HEK293 (cell line): ENCODE data around the gene SRF.
A peak's percentile ranks its signal among the peaks of the same experiment; 100 is the strongest.

ENCODE experiments used
- ELK4 ChIP-seq: IDR thresholded peaks from 2 replicates; pipeline ENCODE4 v1.6.1; 2011; ENCODE audit warnings: mild to moderate bottlenecking, low read depth, low read length, borderline replicate concordance
- GLI2 ChIP-seq: fragments of 450-650 bp; formaldehyde crosslinking; IDR thresholded peaks from 2 replicates; pipeline ENCODE4; 2017; ENCODE audit warnings: missing biosample characterization, missing genetic modification characterization, low read depth, borderline replicate concordance
- KLF1 ChIP-seq: fragments of 450-650 bp; formaldehyde crosslinking; IDR thresholded peaks from 2 replicates; pipeline ENCODE4 v1.5.1; 2016; ENCODE audit warnings: missing biosample characterization, missing genetic modification characterization
- MYNN ChIP-seq: fragments of 450-650 bp; formaldehyde crosslinking; IDR thresholded peaks from 2 replicates; pipeline ENCODE4 v1.5.1; 2016; ENCODE audit warnings: missing biosample characterization, missing genetic modification characterization, borderline replicate concordance
- PRDM10 ChIP-seq: fragments of 450-650 bp; formaldehyde crosslinking; IDR thresholded peaks from 2 replicates; pipeline ENCODE4 v1.5.1; 2016; ENCODE audit warnings: missing biosample characterization, missing genetic modification characterization
- SP3 ChIP-seq: fragments of 450-650 bp; formaldehyde crosslinking; IDR thresholded peaks from 2 replicates; pipeline ENCODE4 v1.5.1; 2016; ENCODE audit warnings: missing biosample characterization, missing genetic modification characterization
- ZBTB17 ChIP-seq: fragments of 450-650 bp; formaldehyde crosslinking; IDR thresholded peaks from 2 replicates; pipeline ENCODE4 v1.5.1; 2016; ENCODE audit warnings: missing biosample characterization, missing genetic modification characterization
- ZBTB6 ChIP-seq: fragments of 450-650 bp; formaldehyde crosslinking; IDR thresholded peaks from 2 replicates; pipeline ENCODE4 v1.5.1; 2017; ENCODE audit warnings: missing biosample characterization, missing genetic modification characterization
- ZIC2 ChIP-seq: fragments of 450-650 bp; formaldehyde crosslinking; IDR thresholded peaks from 2 replicates; pipeline ENCODE4 v1.5.1; 2016; ENCODE audit warnings: missing biosample characterization, missing genetic modification characterization
- ZNF174 ChIP-seq: fragments of 450-650 bp; formaldehyde crosslinking; IDR thresholded peaks from 2 replicates; pipeline ENCODE4 v1.5.0; 2017; ENCODE audit warnings: missing biosample characterization, mild to moderate bottlenecking, missing genetic modification characterization
- ZNF202 ChIP-seq: fragments of 450-650 bp; formaldehyde crosslinking; IDR thresholded peaks from 2 replicates; pipeline ENCODE4 v1.5.1; 2016; ENCODE audit warnings: missing biosample characterization, missing genetic modification characterization, borderline replicate concordance
- ZNF266 ChIP-seq: fragments of 450-650 bp; formaldehyde crosslinking; IDR thresholded peaks from 2 replicates; pipeline ENCODE4 v1.5.1; 2016; ENCODE audit warnings: missing biosample characterization, missing genetic modification characterization, low read depth
- ZNF423 ChIP-seq: fragments of 450-650 bp; formaldehyde crosslinking; IDR thresholded peaks from 2 replicates; pipeline ENCODE4 v1.5.1; 2016; ENCODE audit warnings: missing biosample characterization, missing genetic modification characterization
- ZNF521 ChIP-seq: fragments of 450-650 bp; formaldehyde crosslinking; IDR thresholded peaks from 2 replicates; pipeline ENCODE4 v1.5.1; 2017; ENCODE audit warnings: missing biosample characterization, mild to moderate bottlenecking, missing genetic modification characterization
- ZNF549 ChIP-seq: fragments of 450-650 bp; IDR thresholded peaks from 2 replicates; pipeline ENCODE4 v1.5.1; 2018; ENCODE audit warnings: missing biosample characterization, missing genetic modification characterization, mild to moderate bottlenecking, inconsistent platforms, moderate library complexity
- ZNF555 ChIP-seq: fragments of 450-650 bp; formaldehyde crosslinking; conservative IDR thresholded peaks from 2 replicates; pipeline ENCODE4 v1.5.1; 2017; ENCODE audit warnings: missing biosample characterization, mild to moderate bottlenecking, missing genetic modification characterization, inconsistent platforms
- ZNF561 ChIP-seq: fragments of 450-650 bp; IDR thresholded peaks from 2 replicates; pipeline ENCODE4 v1.5.1; 2018; ENCODE audit warnings: missing biosample characterization, missing genetic modification characterization, borderline replicate concordance
- ZNF664 ChIP-seq: fragments of 450-650 bp; formaldehyde crosslinking; IDR thresholded peaks from 2 replicates; pipeline ENCODE4 v1.5.1; 2016; ENCODE audit warnings: missing biosample characterization, missing genetic modification characterization
- ZNF677 ChIP-seq: fragments of 450-650 bp; IDR thresholded peaks from 2 replicates; pipeline ENCODE4 v1.5.0; 2018; ENCODE audit warnings: missing biosample characterization, mild to moderate bottlenecking, missing genetic modification characterization, moderate library complexity
- TF ChIP-seq, protein P1 (sequence below): fragments of 450-650 bp; formaldehyde crosslinking; conservative IDR thresholded peaks from 2 replicates; pipeline ENCODE4 v1.5.1; 2016; ENCODE audit warnings: low read depth, missing biosample characterization, missing genetic modification characterization
- TF ChIP-seq, protein P2 (sequence below): fragments of 450-650 bp; formaldehyde crosslinking; IDR thresholded peaks from 2 replicates; pipeline ENCODE4 v1.5.1; 2017; ENCODE audit warnings: missing biosample characterization, missing genetic modification characterization
- TF ChIP-seq, protein P3 (sequence below): fragments of 450-650 bp; formaldehyde crosslinking; IDR thresholded peaks from 2 replicates; pipeline ENCODE4 v1.5.1; 2016; ENCODE audit warnings: missing biosample characterization, missing genetic modification characterization

Gene SRF

DNA sequence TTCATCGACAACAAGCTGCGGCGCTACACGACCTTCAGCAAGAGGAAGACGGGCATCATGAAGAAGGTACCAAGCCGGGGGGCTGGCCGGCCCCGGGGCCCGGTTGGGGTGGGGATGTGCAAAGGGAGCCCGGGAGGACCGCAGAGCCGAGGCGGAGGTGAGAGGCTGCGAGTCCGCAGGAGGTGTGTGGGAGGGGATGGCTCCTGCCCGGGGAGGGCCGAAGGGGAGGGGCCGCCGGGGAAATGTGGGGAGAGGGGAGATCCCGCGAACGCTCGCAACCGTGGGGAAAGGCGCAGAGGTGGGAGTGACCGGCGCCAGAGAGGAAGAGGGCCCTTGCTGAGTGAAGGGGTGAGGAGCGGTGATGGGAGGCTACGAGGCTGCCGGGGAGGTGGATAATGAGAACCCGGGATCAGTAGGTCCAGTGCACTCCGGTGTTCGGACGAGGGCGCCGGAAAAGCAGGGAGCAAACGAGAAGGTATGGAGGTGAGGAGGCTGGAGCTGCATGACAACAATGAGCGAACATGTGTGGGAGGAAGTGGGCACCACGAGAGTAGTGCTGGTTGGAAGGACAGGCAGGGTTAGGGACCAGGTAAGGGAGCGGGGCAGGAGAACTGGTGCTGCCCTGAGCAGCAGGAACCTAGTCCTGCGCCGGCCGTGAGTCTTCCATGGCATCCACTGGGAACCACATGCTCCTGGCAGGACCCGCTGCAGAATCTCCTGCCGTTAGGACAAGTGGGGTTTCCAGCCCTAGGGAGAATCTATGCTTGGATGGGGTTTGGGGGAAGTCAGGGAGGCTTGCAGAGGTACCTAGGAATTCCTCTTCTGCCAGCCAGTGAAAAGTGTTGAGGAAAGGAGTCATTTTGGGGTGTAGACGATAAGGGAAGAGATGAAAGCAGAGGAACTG lies 1.3 kb downstream of the SRF start (continued):
- TF ChIP-seq, protein P1, sequence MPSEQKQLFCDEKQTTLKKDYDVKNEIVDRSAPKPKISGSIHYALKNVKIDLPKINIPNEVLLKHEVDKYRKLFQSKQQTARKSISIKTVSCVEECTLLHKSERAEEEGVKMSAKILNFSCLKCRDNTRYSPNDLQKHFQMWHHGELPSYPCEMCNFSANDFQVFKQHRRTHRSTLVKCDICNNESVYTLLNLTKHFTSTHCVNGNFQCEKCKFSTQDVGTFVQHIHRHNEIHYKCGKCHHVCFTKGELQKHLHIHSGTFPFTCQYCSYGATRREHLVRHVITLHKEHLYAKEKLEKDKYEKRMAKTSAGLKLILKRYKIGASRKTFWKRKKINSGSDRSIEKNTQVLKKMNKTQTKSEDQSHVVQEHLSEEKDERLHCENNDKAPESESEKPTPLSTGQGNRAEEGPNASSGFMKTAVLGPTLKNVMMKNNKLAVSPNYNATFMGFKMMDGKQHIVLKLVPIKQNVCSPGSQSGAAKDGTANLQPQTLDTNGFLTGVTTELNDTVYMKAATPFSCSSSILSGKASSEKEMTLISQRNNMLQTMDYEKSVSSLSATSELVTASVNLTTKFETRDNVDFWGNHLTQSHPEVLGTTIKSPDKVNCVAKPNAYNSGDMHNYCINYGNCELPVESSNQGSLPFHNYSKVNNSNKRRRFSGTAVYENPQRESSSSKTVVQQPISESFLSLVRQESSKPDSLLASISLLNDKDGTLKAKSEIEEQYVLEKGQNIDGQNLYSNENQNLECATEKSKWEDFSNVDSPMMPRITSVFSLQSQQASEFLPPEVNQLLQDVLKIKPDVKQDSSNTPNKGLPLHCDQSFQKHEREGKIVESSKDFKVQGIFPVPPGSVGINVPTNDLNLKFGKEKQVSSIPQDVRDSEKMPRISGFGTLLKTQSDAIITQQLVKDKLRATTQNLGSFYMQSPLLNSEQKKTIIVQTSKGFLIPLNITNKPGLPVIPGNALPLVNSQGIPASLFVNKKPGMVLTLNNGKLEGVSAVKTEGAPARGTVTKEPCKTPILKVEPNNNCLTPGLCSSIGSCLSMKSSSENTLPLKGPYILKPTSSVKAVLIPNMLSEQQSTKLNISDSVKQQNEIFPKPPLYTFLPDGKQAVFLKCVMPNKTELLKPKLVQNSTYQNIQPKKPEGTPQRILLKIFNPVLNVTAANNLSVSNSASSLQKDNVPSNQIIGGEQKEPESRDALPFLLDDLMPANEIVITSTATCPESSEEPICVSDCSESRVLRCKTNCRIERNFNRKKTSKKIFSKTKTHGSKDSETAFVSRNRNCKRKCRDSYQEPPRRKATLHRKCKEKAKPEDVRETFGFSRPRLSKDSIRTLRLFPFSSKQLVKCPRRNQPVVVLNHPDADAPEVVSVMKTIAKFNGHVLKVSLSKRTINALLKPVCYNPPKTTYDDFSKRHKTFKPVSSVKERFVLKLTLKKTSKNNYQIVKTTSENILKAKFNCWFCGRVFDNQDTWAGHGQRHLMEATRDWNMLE (tag by site-specific recombination): no peak
- TF ChIP-seq ZNF677 (tag by site-specific recombination) (no peak), ZNF266 (tag by site-specific recombination) (no peak), ZBTB17 (tag by site-specific recombination) (peak; percentile 77), ZNF555 (tag by site-specific recombination) (no peak), ZNF521 (tag by site-specific recombination) (no peak), ZNF549 (no peak), ZNF174 (tag by site-specific recombination) (no peak), ZNF561 (tag by site-specific recombination) (0 out of 2 replicates have a peak, but pooled peaks have one; percentile 18), MYNN (no peak), ZNF202 (tag by site-specific recombination) (no peak), SP3 (peak; percentile 75), ZNF664 (tag by site-specific recombination) (no peak), GLI2 (tag by site-specific recombination) (no peak), KLF1 (tag by site-specific recombination) (0 out of 2 replicates have a peak, but pooled peaks have one; percentile 11), PRDM10 (peak; percentile 24; the same call in 1 of the 2 replicates), ELK4 (no peak), ZBTB6 (no peak), ZIC2 (tag by site-specific recombination) (peak; percentile 61), ZNF423 (tag by site-specific recombination) (no peak)
- TF ChIP-seq, protein P2, sequence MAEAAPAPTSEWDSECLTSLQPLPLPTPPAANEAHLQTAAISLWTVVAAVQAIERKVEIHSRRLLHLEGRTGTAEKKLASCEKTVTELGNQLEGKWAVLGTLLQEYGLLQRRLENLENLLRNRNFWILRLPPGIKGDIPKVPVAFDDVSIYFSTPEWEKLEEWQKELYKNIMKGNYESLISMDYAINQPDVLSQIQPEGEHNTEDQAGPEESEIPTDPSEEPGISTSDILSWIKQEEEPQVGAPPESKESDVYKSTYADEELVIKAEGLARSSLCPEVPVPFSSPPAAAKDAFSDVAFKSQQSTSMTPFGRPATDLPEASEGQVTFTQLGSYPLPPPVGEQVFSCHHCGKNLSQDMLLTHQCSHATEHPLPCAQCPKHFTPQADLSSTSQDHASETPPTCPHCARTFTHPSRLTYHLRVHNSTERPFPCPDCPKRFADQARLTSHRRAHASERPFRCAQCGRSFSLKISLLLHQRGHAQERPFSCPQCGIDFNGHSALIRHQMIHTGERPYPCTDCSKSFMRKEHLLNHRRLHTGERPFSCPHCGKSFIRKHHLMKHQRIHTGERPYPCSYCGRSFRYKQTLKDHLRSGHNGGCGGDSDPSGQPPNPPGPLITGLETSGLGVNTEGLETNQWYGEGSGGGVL (tag by site-specific recombination): peak; percentile 61; the same call in 1 of the 2 replicates
- TF ChIP-seq, protein P3, sequence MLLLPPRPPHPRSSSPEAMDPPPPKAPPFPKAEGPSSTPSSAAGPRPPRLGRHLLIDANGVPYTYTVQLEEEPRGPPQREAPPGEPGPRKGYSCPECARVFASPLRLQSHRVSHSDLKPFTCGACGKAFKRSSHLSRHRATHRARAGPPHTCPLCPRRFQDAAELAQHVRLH (tag by site-specific recombination): no peak
